ENCODE results near the gene TXNDC8.

DNA sequence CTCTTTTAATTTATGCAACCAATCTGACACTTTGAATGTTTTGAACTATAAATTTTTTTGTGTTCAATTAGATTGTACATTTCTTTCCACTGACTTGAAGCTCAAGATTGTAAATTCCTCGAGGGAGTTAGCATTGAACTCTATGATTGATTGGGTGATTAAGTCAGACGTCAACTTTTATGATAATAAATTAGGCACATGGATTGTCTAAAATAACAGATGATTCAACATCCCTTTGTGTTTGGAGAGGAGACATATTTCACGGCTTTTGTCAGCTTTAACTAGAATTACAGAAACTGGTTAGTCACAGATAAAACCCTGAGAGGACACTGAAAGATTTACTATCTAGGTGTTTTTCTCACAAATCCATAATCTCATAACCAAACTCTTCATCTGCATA is 32.7 kb upstream of the TXNDC8 start:
- TF ChIP-seq, protein P1, sequence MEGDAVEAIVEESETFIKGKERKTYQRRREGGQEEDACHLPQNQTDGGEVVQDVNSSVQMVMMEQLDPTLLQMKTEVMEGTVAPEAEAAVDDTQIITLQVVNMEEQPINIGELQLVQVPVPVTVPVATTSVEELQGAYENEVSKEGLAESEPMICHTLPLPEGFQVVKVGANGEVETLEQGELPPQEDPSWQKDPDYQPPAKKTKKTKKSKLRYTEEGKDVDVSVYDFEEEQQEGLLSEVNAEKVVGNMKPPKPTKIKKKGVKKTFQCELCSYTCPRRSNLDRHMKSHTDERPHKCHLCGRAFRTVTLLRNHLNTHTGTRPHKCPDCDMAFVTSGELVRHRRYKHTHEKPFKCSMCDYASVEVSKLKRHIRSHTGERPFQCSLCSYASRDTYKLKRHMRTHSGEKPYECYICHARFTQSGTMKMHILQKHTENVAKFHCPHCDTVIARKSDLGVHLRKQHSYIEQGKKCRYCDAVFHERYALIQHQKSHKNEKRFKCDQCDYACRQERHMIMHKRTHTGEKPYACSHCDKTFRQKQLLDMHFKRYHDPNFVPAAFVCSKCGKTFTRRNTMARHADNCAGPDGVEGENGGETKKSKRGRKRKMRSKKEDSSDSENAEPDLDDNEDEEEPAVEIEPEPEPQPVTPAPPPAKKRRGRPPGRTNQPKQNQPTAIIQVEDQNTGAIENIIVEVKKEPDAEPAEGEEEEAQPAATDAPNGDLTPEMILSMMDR (IDR thresholded peaks at IDR 0.05): no peak
- no peak for TF ChIP-seq POLR2A (IDR thresholded peaks at IDR 0.05)

Data from uterus (tissue), 2 donors.